GM12801 (cell line): Measurements from ENCODE around the gene ENOX2.

Source experiments
- CTCF ChIP-seq: IDR thresholded peaks from one replicate; pipeline ENCODE4 v1.5.1; 2011; ENCODE audit warnings: control low read depth; ENCODE audit not compliant: insufficient read length; ENCODE audit errors: extremely low read depth

The ENOX2 gene

DNA sequence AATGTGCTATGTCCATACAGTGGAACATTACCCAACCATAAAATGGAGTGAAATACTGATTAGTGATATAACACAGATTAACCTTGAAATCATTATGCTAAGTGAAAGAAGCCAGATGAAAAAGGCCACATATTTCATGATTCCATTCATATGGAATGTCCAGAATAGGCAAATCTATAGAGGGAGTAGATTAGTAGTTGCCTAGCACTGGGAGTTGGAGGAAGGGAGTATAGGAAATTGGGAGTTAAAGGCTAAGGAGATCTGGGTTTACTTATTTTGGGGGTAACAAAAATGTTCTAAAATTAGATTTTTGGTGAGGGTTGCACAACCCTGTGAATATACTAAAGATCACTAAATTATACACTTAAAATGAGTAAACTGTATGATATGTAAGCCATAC is 26.8 kb downstream of the ENOX2 start:
- no peak for TF ChIP-seq CTCF

DNA sequence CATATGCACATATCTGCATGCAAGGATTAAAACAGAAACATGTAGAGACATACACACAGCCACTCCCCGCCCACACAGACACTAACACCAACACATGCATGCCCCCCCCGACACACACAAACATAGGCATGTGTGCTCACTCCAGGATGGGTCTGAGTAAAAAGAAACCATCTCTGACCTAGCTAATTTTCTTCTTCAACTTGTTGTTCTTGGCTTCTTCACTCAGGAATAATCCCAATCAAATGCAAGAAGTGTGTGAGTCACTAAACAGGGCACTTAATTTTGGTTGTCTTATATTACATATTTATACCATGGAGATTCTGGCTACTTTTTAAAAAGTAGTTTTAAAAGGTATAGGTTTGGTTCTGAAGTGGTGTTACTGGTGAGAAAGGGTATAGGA is 28.3 kb downstream of the ENOX2 start:
- no peak for TF ChIP-seq CTCF

DNA sequence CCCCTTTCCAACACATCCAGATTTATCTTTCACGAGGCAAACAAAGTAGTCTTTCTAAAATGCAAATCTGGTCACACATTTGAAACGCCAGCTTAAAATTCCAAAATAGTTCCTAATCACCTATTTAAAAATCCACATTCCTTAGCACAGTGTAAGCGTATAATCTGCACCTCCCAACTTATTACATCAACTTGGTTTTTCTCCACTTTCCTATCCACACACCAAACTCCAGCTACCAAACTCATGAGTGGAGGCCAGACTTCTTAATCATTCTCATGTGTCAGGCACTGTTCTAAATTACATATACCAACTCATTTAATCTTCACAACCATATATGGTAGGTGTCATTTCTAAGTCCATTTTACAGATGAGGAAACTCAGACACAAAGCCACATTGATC is 33.8 kb downstream of the ENOX2 start:
- no peak for TF ChIP-seq CTCF

- no peak for TF ChIP-seq CTCF
Observed at GRCh38 chrX:130861462-130861861, 41.5 kb downstream of the ENOX2 start.

DNA sequence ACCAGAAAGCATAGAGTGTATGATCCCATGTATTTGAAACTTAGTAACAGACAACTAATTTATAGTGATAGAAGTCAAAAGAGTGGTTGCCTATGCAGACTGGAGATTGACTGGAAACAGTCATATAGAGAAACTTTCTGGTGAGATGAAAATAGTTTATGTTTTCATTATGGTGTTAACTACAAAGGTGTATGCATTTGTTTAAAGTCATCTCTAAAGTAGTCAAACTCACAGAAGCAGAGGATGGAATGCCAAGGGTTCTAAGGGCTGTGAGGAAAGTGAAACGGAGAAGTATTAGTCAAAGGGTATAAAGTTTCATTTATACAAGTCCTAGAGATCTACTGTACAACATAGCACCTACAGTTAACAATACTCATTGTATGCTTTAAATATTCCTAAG is 45.8 kb downstream of the ENOX2 start:
- no peak for TF ChIP-seq CTCF

DNA sequence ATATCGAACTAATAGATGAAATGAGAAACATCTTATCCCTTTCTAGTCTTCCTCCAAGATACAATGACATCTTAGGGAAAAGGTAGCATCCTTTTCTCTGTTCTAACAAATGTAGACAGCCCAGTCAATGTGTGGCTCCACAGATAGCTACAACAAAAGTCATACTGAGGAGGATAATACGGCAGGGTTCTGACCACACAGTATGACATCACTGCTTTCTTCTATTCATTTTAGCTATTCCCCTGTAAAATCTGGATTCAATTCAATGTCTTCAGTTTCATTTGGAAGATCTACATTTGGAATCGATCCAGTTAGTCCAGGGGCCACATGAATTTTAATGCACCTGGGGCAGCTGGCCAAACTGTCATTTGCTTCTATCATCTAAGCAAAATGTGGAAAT is 51.4 kb downstream of the ENOX2 start:
- no peak for TF ChIP-seq CTCF

- no peak for TF ChIP-seq CTCF
Observed at GRCh38 chrX:130848763-130849162, 54.2 kb downstream of the ENOX2 start.

DNA sequence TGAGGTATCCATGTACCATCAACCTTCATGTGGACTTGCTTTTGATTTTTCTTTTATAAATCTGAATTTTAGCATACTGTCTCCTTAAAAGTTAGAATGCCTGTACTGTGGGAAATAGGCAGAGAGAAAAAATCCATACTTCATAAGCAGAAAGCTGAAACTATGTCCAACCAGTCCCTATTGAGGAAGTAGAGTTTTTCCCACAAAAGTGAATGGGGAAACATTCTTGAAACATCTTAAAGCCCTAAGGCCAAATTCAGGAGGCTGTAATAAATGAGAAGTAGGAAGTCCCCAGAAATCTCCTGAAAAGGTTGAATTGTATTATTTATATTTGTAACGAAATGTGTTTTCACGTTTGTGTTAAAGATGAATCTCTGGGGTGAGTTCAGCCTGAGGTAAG is 56.3 kb downstream of the ENOX2 start:
- no peak for TF ChIP-seq CTCF
